ENCODE measurements around the gene BTC. TPM values are rescaled to one million over a fixed set of nuclear protein-coding genes. Genes with fewer than 3 reads are reported as not detected.

Gene BTC
- total and polyA plus RNA-seq, 11 donors: 0.06 to 0.59 (median 0.31) TPM; not detected in 2

DNA sequence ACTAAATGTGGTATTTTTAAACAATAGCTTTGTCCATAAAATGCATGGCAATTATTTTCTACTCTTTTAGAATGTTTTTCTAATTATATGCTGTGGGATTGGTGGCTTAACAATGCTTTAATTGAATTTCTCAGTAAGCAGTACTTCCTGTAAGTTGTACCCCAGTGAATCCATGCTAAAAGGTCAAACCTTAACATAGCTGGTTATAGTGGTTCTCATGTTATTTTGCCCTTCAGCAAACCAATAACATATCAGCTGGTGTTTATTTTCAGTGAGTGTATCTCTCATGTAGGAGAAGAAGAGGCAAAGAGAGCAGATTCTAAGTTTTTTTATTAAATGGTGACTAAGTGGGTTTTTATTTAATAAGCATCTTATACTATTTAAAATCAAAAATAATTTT lies 41.5 kb downstream of the BTC start:
- no peaks in the 10 kb centered on the region for H3K27me3 ChIP-seq
- DNase-seq (no peak), ATAC-seq (no peak)
- no peaks in the 10 kb centered on the region for H3K36me3 ChIP-seq
- no peak overlapping the region for H3K27ac ChIP-seq
- intact Hi-C loops (cut with DNase I): no loop called here
- H3K9me3 ChIP-seq: no peaks in the 10 kb centered on the region
- no peak overlapping the region for H3K4me3 ChIP-seq
- no peaks in the 10 kb centered on the region for H3K4me1 ChIP-seq
- no peak for TF ChIP-seq CTCF (IDR thresholded peaks at IDR 0.05)
- TF ChIP-seq POLR2A (IDR thresholded peaks at IDR 0.05): no peak

DNA sequence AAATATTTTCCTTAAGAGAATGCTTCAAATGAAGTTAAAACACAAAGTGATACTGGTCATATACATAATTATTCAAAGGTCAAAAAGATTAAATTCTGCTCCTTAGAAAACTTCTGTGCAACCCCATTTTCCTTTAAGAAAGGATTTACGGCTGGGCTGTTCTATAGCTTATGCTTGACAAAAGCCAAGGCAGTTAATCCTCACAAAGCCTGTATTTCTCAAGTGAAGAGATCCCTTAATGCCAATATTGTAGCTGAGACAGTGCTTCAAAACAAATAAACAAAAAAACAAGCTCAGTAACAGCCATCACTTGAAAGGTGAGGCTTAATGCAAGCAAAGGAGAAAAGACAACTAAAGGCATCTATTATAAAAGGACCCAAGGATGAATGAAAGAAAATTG lies 42.5 kb downstream of the BTC start:
- no peaks in the 10 kb centered on the region for H3K36me3 ChIP-seq
- H3K27me3 ChIP-seq: no peaks in the 10 kb centered on the region
- intact Hi-C loops (cut with DNase I): no loop called here
- TF ChIP-seq POLR2A (IDR thresholded peaks at IDR 0.05) (no peak), CTCF (IDR thresholded peaks at IDR 0.05) (no peak)
- DNase-seq (no peak), ATAC-seq (no peak)
- no peaks in the 10 kb centered on the region for H3K9me3 ChIP-seq
- H3K4me1 ChIP-seq: no peaks in the 10 kb centered on the region
- H3K4me3 ChIP-seq: no peak overlapping the region
- H3K27ac ChIP-seq: no peak overlapping the region
- WGBS, 4 donors: 82 to 95% (median 86%) methylated on average over 1 of the region's 1 CpG

- H3K27ac ChIP-seq: no peak overlapping the region
- no peak overlapping the region for H3K4me3 ChIP-seq
- H3K9me3 ChIP-seq: no peaks in the 10 kb centered on the region
- no peaks in the 10 kb centered on the region for H3K27me3 ChIP-seq
- H3K36me3 ChIP-seq: no peaks in the 10 kb centered on the region
- WGBS, 4 donors: 66 to 83% (median 78%) methylated on average over 5 of the region's 5 CpGs
- H3K4me1 ChIP-seq: no peaks in the 10 kb centered on the region
- no peak for DNase-seq
- no peak for ATAC-seq
- TF ChIP-seq CTCF (IDR thresholded peaks at IDR 0.05): no peak
- intact Hi-C loops (cut with DNase I): no loop called here
Observed at GRCh38 chr4:74751247-74751646, 43.1 kb downstream of the BTC start.

GRCh38 chr4:74742185-74742584 lies 52.1 kb downstream of the BTC start:
- H3K9me3 ChIP-seq: no peaks in the 10 kb centered on the region
- no peak for DNase-seq
- no peaks in the 10 kb centered on the region for H3K4me1 ChIP-seq
- no peak overlapping the region for H3K27ac ChIP-seq
- H3K36me3 ChIP-seq: no peaks in the 10 kb centered on the region
- TF ChIP-seq CTCF (IDR thresholded peaks at IDR 0.05) (no peak), POLR2A (IDR thresholded peaks at IDR 0.05) (no peak)
- intact Hi-C loops (cut with DNase I): no loop called here
- no peak for ATAC-seq
- H3K27me3 ChIP-seq: no peaks in the 10 kb centered on the region
- H3K4me3 ChIP-seq: no peak overlapping the region
- 61 to 79% (median 72%) methylated on average over 1 of the region's 1 CpG for WGBS, 4 donors
